Thyroid gland (tissue), 4 donors: ENCODE results near the gene NUP214. TPM values are rescaled to one million over a fixed set of nuclear protein-coding genes. Genes with fewer than 3 reads are reported as not detected.

ENCODE experiments used
- DNase-seq, 2 donors: peaks; one replicate each; pipeline ENCODE4 v3.0.0-alpha.2; 2019
- H3K27ac ChIP-seq, 3 donors: fragments of 200-600 bp; sonication (generic); 1 replicate in 2 of 3; 2 replicates in 1 of 3; pipeline ENCODE4 v1.5.1; 2016 to 2019; ENCODE audit warnings: mild to moderate bottlenecking in 1 of 3, moderate library complexity in 1 of 3
- H3K27me3 ChIP-seq: fragments of 200-600 bp; sonication (generic); one replicate; pipeline ENCODE4 v1.5.1; 2019
- H3K36me3 ChIP-seq, 2 donors: fragments of 200-600 bp; sonication (generic); one replicate each; pipeline ENCODE4 v1.5.1; 2016 to 2019
- H3K4me1 ChIP-seq, 2 donors: fragments of 200-600 bp; sonication (generic); one replicate each; pipeline ENCODE4 v1.5.1; 2017 to 2019
- H3K4me3 ChIP-seq, 3 donors: fragments of 200-600 bp; sonication (generic); replicated peaks in 1 of 3; 1 replicate in 2 of 3; 2 replicates in 1 of 3; pipeline ENCODE4 v1.5.1; 2016; ENCODE audit warnings: mild to moderate bottlenecking in 1 of 3
- H3K9me3 ChIP-seq: fragments of 200-600 bp; sonication (generic); one replicate; pipeline ENCODE4 v1.5.1; 2017
- POLR2A ChIP-seq, 2 donors: fragments of 450-650 bp; IDR thresholded peaks; one replicate each; pipeline ENCODE4 v1.6.1; 2017; ENCODE audit warnings: antibody characterized with exemption in 2 of 2, mild to moderate bottlenecking in 2 of 2, moderate library complexity in 1 of 2
- WGBS, 2 donors: methylation state at CpG; one replicate each; pipeline ENCODE4 v1.1.5; 2017; 5-methylcytosine and 5-hydroxymethylcytosine counted together
- intact Hi-C: fragments of 100-400 bp; cut with DNase I; formaldehyde crosslinking; loops from one replicate; pipeline ENCODE4 v1.15.1; 2023
- total RNA-seq, 4 donors: library from RNA; depleted of rRNA; stranded (reverse); fragments of >200 nt; gene quantifications; one replicate each; pipeline ENCODE4 v1.2.3, GENCODE V29; 2016
- TF ChIP-seq, protein P1 (sequence below), 6 experiments: fragments of 200-600 bp in 3 of 6; fragments of 450-650 bp in 3 of 6; sonication (generic) in 3 of 6; IDR thresholded peaks; one replicate each; pipeline ENCODE4 v1.5.1; 2016 to 2019; ENCODE audit warnings: antibody characterized with exemption in 6 of 6, mild to moderate bottlenecking in 2 of 6, inconsistent platforms in 1 of 6, moderate library complexity in 1 of 6

Gene NUP214
- total RNA-seq, 4 donors from 2014 or later, result 27.3 to 59.2 (median 46.6) TPM

DNA sequence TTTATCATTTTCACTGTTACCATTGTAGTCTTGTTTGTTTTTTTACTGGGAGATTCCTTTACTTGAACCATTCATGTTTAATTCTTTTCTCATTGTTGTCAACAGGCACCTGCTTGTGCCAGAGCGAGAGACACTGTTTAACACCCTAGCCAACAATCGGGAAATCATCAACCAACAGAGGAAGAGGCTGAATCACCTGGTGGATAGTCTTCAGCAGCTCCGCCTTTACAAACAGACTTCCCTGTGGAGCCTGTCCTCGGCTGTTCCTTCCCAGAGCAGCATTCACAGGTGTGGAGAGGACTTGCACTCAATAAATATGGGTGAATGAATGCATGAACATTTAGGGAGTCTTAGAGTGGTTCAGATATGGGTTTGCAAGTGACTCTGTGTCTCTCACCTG is 37.5 kb downstream of the NUP214 start:
- H3K9me3 ChIP-seq, result no peaks in the 10 kb centered on the region
- TF ChIP-seq, protein P1, sequence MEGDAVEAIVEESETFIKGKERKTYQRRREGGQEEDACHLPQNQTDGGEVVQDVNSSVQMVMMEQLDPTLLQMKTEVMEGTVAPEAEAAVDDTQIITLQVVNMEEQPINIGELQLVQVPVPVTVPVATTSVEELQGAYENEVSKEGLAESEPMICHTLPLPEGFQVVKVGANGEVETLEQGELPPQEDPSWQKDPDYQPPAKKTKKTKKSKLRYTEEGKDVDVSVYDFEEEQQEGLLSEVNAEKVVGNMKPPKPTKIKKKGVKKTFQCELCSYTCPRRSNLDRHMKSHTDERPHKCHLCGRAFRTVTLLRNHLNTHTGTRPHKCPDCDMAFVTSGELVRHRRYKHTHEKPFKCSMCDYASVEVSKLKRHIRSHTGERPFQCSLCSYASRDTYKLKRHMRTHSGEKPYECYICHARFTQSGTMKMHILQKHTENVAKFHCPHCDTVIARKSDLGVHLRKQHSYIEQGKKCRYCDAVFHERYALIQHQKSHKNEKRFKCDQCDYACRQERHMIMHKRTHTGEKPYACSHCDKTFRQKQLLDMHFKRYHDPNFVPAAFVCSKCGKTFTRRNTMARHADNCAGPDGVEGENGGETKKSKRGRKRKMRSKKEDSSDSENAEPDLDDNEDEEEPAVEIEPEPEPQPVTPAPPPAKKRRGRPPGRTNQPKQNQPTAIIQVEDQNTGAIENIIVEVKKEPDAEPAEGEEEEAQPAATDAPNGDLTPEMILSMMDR (IDR thresholded peaks at IDR 0.05), result no peak
- no peak for TF ChIP-seq POLR2A (IDR thresholded peaks at IDR 0.05)
- H3K27me3 ChIP-seq, result no peaks in the 10 kb centered on the region
- H3K27ac ChIP-seq, result no peak overlapping the region
- no peaks in the 10 kb centered on the region for H3K4me1 ChIP-seq
- DNase-seq, result no peak
- intact Hi-C loops, result no loop called here
- 91 to 92% methylated on average over 4 of the region's 4 CpGs for WGBS, 2 donors
- no peak overlapping the region for H3K4me3 ChIP-seq
- peaks cover 33 to 42% of the 10 kb centered on the region in 2 donors for H3K36me3 ChIP-seq

DNA sequence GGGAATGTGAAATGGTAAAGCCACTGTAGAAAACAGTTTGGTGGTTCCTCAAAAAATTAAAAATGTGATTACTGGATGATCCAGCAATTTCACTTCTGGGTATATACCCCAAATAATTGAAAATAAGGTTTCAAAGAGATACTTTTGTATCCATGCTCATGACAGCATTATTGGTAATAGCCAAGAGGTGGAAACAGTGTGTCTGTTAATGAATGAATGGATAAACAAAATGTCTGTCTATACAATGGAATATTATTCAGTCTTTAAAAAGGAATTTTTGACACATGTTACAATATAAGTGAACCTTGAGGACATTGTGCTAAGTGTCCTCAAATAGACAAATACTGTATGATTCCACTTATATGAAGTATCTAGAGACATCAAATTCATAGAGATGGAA is 40.1 kb downstream of the NUP214 start:
- intact Hi-C loops, result no loop called here
- Histone ChIP-seq H3K36me3 (peaks cover 20 to 31% of the 10 kb centered on the region in 2 donors), H3K4me3 (no peak overlapping the region), H3K27ac (no peak overlapping the region), H3K9me3 (no peaks in the 10 kb centered on the region), H3K4me1 (no peaks in the 10 kb centered on the region), H3K27me3 (no peaks in the 10 kb centered on the region)
- no peak for DNase-seq
- TF ChIP-seq POLR2A (IDR thresholded peaks at IDR 0.05), result no peak
- TF ChIP-seq, protein P1 (IDR thresholded peaks at IDR 0.05), result no peak

DNA sequence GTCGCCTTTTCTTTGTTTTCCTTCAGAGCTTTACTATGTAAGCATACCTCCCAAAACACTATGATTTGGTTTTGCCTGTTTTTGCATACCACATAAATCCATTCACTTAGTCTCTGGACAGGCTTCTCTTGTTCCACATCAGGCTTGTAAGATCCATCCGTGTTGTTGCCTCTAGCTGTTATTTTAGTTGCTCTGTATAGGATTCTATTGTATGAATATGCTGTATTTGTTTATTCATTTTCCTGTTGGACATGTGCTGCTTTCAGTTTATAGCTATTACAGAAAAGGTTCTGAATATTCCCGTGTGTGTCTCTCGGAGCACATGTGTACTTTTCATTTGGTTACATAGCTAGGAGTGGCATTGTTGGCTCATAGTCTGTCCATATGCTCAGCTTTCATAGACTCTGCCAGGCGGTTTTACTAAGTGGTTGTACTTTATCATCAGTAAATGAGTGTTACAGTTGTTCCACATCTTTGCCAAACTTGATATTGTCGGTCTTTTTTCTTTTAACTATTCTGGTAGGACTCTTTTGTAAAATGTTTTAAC is 41.8 kb downstream of the NUP214 start:
- H3K27me3 ChIP-seq, result no peaks in the 10 kb centered on the region
- H3K36me3 ChIP-seq, result peaks cover 20 to 23% of the 10 kb centered on the region in 2 donors
- H3K27ac ChIP-seq, result no peak overlapping the region
- no peak for TF ChIP-seq POLR2A (IDR thresholded peaks at IDR 0.05)
- TF ChIP-seq, protein P1 (IDR thresholded peaks at IDR 0.05), result no peak
- H3K4me1 ChIP-seq, result no peaks in the 10 kb centered on the region
- 73 to 79% methylated on average over 6 of the region's 6 CpGs for WGBS, 2 donors
- H3K9me3 ChIP-seq, result no peaks in the 10 kb centered on the region
- intact Hi-C loops, result no loop called here
- H3K4me3 ChIP-seq, result no peak overlapping the region
- no peak for DNase-seq

DNA sequence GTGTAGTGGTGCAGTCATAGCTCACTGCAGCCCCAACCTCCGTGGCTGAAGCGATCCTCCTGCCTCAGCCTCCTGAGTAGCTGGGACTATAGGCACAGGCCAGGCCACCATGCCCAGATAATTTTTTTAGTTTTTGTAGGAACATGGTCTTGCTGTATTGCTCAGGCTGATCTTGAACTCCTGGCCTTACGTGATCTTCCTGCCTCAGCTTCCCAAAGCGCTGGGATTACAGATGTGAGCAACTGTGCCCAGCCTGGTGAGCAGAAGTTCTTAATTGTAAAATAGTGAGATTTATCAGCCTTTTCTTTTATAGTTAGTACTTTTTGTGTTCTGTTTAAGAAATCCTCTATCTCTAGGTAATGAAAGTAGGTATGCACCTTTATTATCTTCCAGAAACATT is 42.5 kb downstream of the NUP214 start:
- H3K27me3 ChIP-seq, result no peaks in the 10 kb centered on the region
- H3K9me3 ChIP-seq, result no peaks in the 10 kb centered on the region
- H3K4me3 ChIP-seq, result no peak overlapping the region
- no peak for DNase-seq
- H3K4me1 ChIP-seq, result no peaks in the 10 kb centered on the region
- intact Hi-C loops, result no loop called here
- WGBS, 2 donors, result 96 to 99% methylated on average over 4 of the region's 4 CpGs
- no peak for TF ChIP-seq POLR2A (IDR thresholded peaks at IDR 0.05)
- TF ChIP-seq, protein P1 (IDR thresholded peaks at IDR 0.05), result no peak
- no peak overlapping the region for H3K27ac ChIP-seq
- H3K36me3 ChIP-seq, result peaks cover 16 to 17% of the 10 kb centered on the region in 2 donors

DNA sequence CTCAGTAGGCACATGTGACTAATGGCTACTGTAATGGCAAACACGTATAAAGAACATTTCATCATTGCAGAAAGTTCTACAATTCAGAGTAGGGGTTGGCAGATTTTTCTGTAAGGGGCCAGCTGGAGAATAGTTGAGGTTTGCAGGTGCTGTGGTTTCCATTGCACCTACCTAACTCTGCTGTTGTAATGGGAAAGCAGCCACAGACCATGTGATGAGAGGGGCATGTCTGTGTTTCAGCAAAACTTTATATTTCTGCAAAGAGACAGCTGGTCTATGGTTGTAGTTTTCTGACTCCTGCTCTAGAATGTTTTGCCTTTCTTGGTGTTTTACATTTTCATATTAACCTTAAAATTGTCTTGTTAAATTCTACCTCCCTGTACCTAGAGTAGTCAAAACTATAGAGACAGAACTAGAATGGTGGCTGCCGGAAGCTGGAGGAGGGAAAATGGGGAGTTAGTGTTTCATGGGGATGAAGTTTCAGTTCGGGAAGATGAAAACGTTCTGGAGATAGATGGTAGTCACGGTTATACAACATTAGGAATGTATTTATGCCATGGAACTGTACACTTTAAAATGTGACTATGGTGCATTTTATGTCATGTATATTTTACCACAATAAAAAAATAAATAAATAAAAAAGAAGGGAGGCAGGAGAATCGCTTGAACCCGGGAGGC is 44.3 kb downstream of the NUP214 start:
- 92 to 93% methylated on average over 7 of the region's 7 CpGs for WGBS, 2 donors
- no peak for DNase-seq

More for the DNA sequence above, 44.3 kb downstream of the NUP214 start:
- no peaks in the 10 kb centered on the region for H3K4me1 ChIP-seq
- no peaks in the 10 kb centered on the region for H3K9me3 ChIP-seq
- no peaks in the 10 kb centered on the region for H3K27me3 ChIP-seq
- H3K36me3 ChIP-seq, result peaks cover 0 to 12% of the 10 kb centered on the region in 2 donors
- no peak overlapping the region for H3K27ac ChIP-seq
- TF ChIP-seq, protein P1 (IDR thresholded peaks at IDR 0.05), result no peak
- TF ChIP-seq POLR2A (IDR thresholded peaks at IDR 0.05), result no peak
- H3K4me3 ChIP-seq, result no peak overlapping the region
- intact Hi-C loops, result no loop called here
